IMR-90 (cell line): ENCODE results near the gene GAS7. TPM values are rescaled to one million over a fixed set of nuclear protein-coding genes. Genes with fewer than 3 reads are reported as not detected.

Experiments used
- ATAC-seq: fragments of 200-7000 bp; cut with Tn5 transposase; 2 replicates; pipeline ENCODE4 v1.9.1; 2020; ENCODE audit warnings: low read depth, mild to moderate bottlenecking, moderate library complexity
- BruUV-seq: library from RNA; stranded (reverse); fragments of 400-500 nt; replicated peaks from 2 replicates; lab custom pipeline; 2021; lab: Mats Ljungman, UMichigan
- CTCF ChIA-PET: fragments of 300-600 bp; formaldehyde crosslinking; extraction: SDS; loops from one replicate; lab custom pipeline; 2021; ENCODE audit warnings: antibody characterized with exemption; lab: Yijun Ruan, JAX
- POLR2A ChIA-PET: fragments of 300-600 bp; sonication (Branson Sonifier 250); formaldehyde crosslinking; loops from one replicate; lab custom pipeline; 2022; ENCODE audit warnings: antibody characterized with exemption; ENCODE audit not compliant: unreplicated experiment; lab: Charles Lee
- DNase-seq: peaks from one replicate; pipeline ENCODE4 v3.0.0; 2013
- H2AFZ ChIP-seq: replicated peaks from 2 replicates; pipeline ENCODE3; 2013; ENCODE audit warnings: low read length, mild to moderate bottlenecking; ENCODE audit not compliant: poor library complexity
- H2AK5ac ChIP-seq: 2 replicates; pipeline ENCODE4 v1.6.1; 2013; ENCODE audit warnings: low read depth, low read length, inconsistent platforms
- H2AK9ac ChIP-seq: replicated peaks from 2 replicates; pipeline ENCODE3; 2013; ENCODE audit warnings: mild to moderate bottlenecking, low read depth, low read length, moderate library complexity; ENCODE audit not compliant: poor library complexity
- H2BK120ac ChIP-seq: 2 replicates; pipeline ENCODE4 v1.6.1; 2013; ENCODE audit warnings: low read depth, low read length, inconsistent platforms
- H2BK15ac ChIP-seq: 3 replicates; pipeline ENCODE4 v1.6.1; 2013; ENCODE audit warnings: low read depth, low read length, inconsistent platforms
- H2BK20ac ChIP-seq: 2 replicates; pipeline ENCODE4 v1.6.1; 2013; ENCODE audit warnings: low read depth, mild to moderate bottlenecking, inconsistent platforms, low read length, moderate library complexity
- H2BK5ac ChIP-seq: 2 replicates; pipeline ENCODE4 v1.6.1; 2013; ENCODE audit warnings: mild to moderate bottlenecking, low read depth, low read length, inconsistent platforms; ENCODE audit not compliant: poor library complexity, severe bottlenecking
- H3K14ac ChIP-seq: replicated peaks from 2 replicates; pipeline ENCODE4 v1.6.1; 2013; ENCODE audit warnings: low read depth, low read length, inconsistent platforms
- H3K18ac ChIP-seq: 2 replicates; pipeline ENCODE4 v1.6.1; 2013; ENCODE audit warnings: low read depth, low read length, control low read depth
- H3K23ac ChIP-seq: 2 replicates; pipeline ENCODE4 v1.6.1; 2013; ENCODE audit warnings: low read depth, low read length, inconsistent platforms
- H3K27ac ChIP-seq: 2 replicates; pipeline ENCODE4 v1.5.1; 2013; ENCODE audit warnings: mild to moderate bottlenecking, control low read depth, low read length; ENCODE audit not compliant: insufficient read depth
- H3K27me3 ChIP-seq: 2 replicates; pipeline ENCODE4 v1.6.1; 2013; ENCODE audit warnings: low read length; ENCODE audit not compliant: control insufficient read depth, insufficient read depth
- H3K36me3 ChIP-seq: 2 replicates; pipeline ENCODE4 v1.6.1; 2013; ENCODE audit warnings: low read length, mixed read lengths; ENCODE audit not compliant: control insufficient read depth, insufficient read depth
- H3K4ac ChIP-seq: 2 replicates; pipeline ENCODE4 v1.6.1; 2013; ENCODE audit warnings: low read depth, low read length, inconsistent platforms
- H3K4me1 ChIP-seq: 2 replicates; pipeline ENCODE4 v1.6.1; 2013; ENCODE audit warnings: low read length, mixed read lengths; ENCODE audit not compliant: control insufficient read depth, insufficient read depth
- H3K4me2 ChIP-seq: 2 replicates; pipeline ENCODE4 v1.6.1; 2013; ENCODE audit warnings: low read depth, mild to moderate bottlenecking, control low read depth, low read length, moderate library complexity
- H3K4me3 ChIP-seq: 2 replicates; pipeline ENCODE4 v1.5.1; 2013; ENCODE audit warnings: low read depth, mild to moderate bottlenecking, control low read depth, low read length, moderate library complexity; ENCODE audit not compliant: insufficient read depth
- H3K56ac ChIP-seq: 2 replicates; pipeline ENCODE4 v1.6.1; 2013; ENCODE audit warnings: low read length, inconsistent platforms; ENCODE audit not compliant: insufficient read depth; ENCODE audit errors: extremely low read depth
- H3K79me1 ChIP-seq, 2 experiments: 2 replicates each; pipeline ENCODE4 v1.6.1; 2013; ENCODE audit warnings: low read length in 2 of 2, inconsistent platforms in 1 of 2, low read depth in 1 of 2
- H3K9ac ChIP-seq: 2 replicates; pipeline ENCODE4 v1.6.1; 2013; ENCODE audit warnings: low read depth, low read length, control low read depth
- H3K9me1 ChIP-seq: 2 replicates; pipeline ENCODE4 v1.6.1; 2013; ENCODE audit warnings: low read length, inconsistent platforms; ENCODE audit not compliant: insufficient read depth
- H3K9me3 ChIP-seq: 2 replicates; pipeline ENCODE4 v1.6.1; 2013; ENCODE audit warnings: low read length; ENCODE audit not compliant: control insufficient read depth, insufficient read depth
- H4K20me1 ChIP-seq: 2 replicates; pipeline ENCODE4 v1.6.1; 2013; ENCODE audit warnings: low read length, inconsistent platforms; ENCODE audit not compliant: insufficient read depth
- H4K5ac ChIP-seq: 2 replicates; pipeline ENCODE4 v1.6.1; 2013; ENCODE audit warnings: mild to moderate bottlenecking, low read depth, low read length, control low read depth
- H4K8ac ChIP-seq, 2 experiments: 2 replicates each; pipeline ENCODE4 v1.6.1; 2013; ENCODE audit warnings: low read depth in 2 of 2, low read length in 2 of 2, control low read depth in 1 of 2, inconsistent platforms in 1 of 2
- H4K91ac ChIP-seq: 2 replicates; pipeline ENCODE4 v1.6.1; 2013; ENCODE audit warnings: low read depth, low read length, inconsistent platforms; ENCODE audit not compliant: insufficient read depth
- CHD1 ChIP-seq: IDR thresholded peaks from 2 replicates; pipeline ENCODE4 v1.6.1; 2012; ENCODE audit warnings: low read depth, low read length, improper control_type of control experiment
- CTCF ChIP-seq: conservative IDR thresholded peaks from 2 replicates; pipeline ENCODE4 v1.5.1; 2012; ENCODE audit warnings: mild to moderate bottlenecking, low read depth, low read length, improper control_type of control experiment
- MAFK ChIP-seq: IDR thresholded peaks from 2 replicates; pipeline ENCODE4 v1.6.1; 2012; ENCODE audit warnings: low read depth, low read length, improper control_type of control experiment
- POLR2A ChIP-seq: IDR thresholded peaks from 2 replicates; pipeline ENCODE4 v1.6.1; 2012; ENCODE audit warnings: mild to moderate bottlenecking, low read depth, low read length
- WGBS, 2 experiments: methylation state at CpG; one replicate each; pipeline versions ENCODE4 v1.1.5 to v1.1.7; 2013; ENCODE audit warnings: missing lambda C conversion rate in 2 of 2; ENCODE audit not compliant: insufficient read length in 1 of 2; ENCODE audit errors: extremely low coverage in 2 of 2; 5-methylcytosine and 5-hydroxymethylcytosine counted together
- dilution Hi-C: fragments of 300-500 bp; cut with HindIII; formaldehyde crosslinking; loops from one replicate; pipeline ENCODE4 v1.14.3; 2018; ENCODE audit warnings: low sequenced_read_pairs; ENCODE audit not compliant: unreplicated experiment
- in situ Hi-C: fragments of 300-500 bp; cut with MboI; formaldehyde crosslinking; loops from 3 replicates; pipeline ENCODE4 v1.14.3; 2019; ENCODE audit warnings: low sequenced_read_pairs, inconsistent platforms, mixed read lengths
- intact Hi-C: fragments of 100-400 bp; cut with micrococcal nuclease; formaldehyde crosslinking; loops from 2 replicates; pipeline ENCODE4 v1.10.0; 2022
- polyA plus RNA-seq, 3 experiments: library from polyadenylated mRNA; depleted of rRNA; stranded (reverse); fragments of >200 nt; gene quantifications; 2 replicates each; pipeline ENCODE4 v1.2.3, GENCODE V29; 2012; ENCODE audit warnings: low replicate concordance in 1 of 3
- total RNA-seq: library from RNA; depleted of rRNA; stranded (reverse); fragments of >200 nt; gene quantifications from 2 replicates; pipeline ENCODE4 v1.2.3, GENCODE V29; 2012

GAS7 gene
- total and polyA plus RNA-seq, 2 of the 4 experiments (the other 2 are of a cell fraction), result 4.6 to 5.0 TPM

GRCh38 chr17:10032118-10032852 is 166.1 kb downstream of the GAS7 start:
- intact Hi-C loops, result no loop called here
- CTCF ChIA-PET, result interaction anchor here (0.7 kb wide), 1 partner anchor 114 kb away, joined by 7 read pairs; no protein-coding TSS in a partner anchor
- peak; percentile 35; the same call in 1 of the 2 replicates for ATAC-seq

More at GRCh38 chr17:10032118-10032852, 166.1 kb downstream of the GAS7 start:
- TF ChIP-seq CHD1, result no peak
- TF ChIP-seq CTCF, result no peak
- TF ChIP-seq POLR2A, result no peak
- TF ChIP-seq MAFK, result no peak
- Histone ChIP-seq H2AK5ac (no peak overlapping the region), H3K36me3 (no peaks in the 10 kb centered on the region), H3K9ac (no peak overlapping the region), H2BK15ac (no peak overlapping the region), H2BK20ac (no peak overlapping the region), H3K27ac (no peak overlapping the region), H2BK5ac (no peak overlapping the region), H3K27me3 (no peaks in the 10 kb centered on the region), H3K4me1 (peaks cover 2% of the 10 kb centered on the region), H3K18ac (no peak overlapping the region), H3K9me1 (no peaks in the 10 kb centered on the region), H4K8ac (no peak overlapping the region), H2AFZ (no peak overlapping the region), H3K9me3 (no peaks in the 10 kb centered on the region), H3K4me3 (no peak overlapping the region), H4K20me1 (no peaks in the 10 kb centered on the region), H3K23ac (no peak overlapping the region), H3K14ac (no peak overlapping the region), H4K5ac (no peak overlapping the region), H2BK120ac (no peak overlapping the region), H3K56ac (no peak overlapping the region), H3K4ac (no peak overlapping the region), H3K79me1 (no peaks in the 10 kb centered on the region), H2AK9ac (no peak overlapping the region), H4K91ac (no peak overlapping the region), H3K4me2 (no peak overlapping the region)
- no CpG with 5 or more reads among the region's 6 CpGs for WGBS, 2 experiments
- POLR2A ChIA-PET, result no interaction called here
- peak; percentile 21 for DNase-seq
- BruUV-seq, result no TSS peak
- dilution Hi-C loops (no loop called here), in situ Hi-C loops (no loop called here)
